A549 (cell line): ENCODE data around the gene XKR8. TPM values are rescaled to one million over a fixed set of nuclear protein-coding genes. Genes with fewer than 3 reads are reported as not detected.

Experiments used
- ATAC-seq, 2 experiments: fragments of 200-7000 bp in 1 of 2; fragments of >200 bp in 1 of 2; cut with Nextera tagmentation in 1 of 2; cut with Tn5 transposase in 1 of 2; 3 replicates each; pipeline versions ENCODE4 v1.8.0 to v1.9.1; 2018 to 2020; ENCODE audit warnings: mild to moderate bottlenecking in 1 of 2, moderate library complexity in 1 of 2
- CTCF ChIA-PET: fragments of 300-600 bp; sonication (Branson Sonifier 250); formaldehyde crosslinking; extraction: SDS; loops from one replicate; lab custom pipeline; 2021; ENCODE audit warnings: antibody characterized with exemption, inconsistent platforms; lab: Yijun Ruan, JAX
- POLR2A ChIA-PET: fragments of 350-600 bp; formaldehyde crosslinking; extraction: SDS; loops from one replicate; lab custom pipeline; 2021; ENCODE audit warnings: antibody characterized with exemption, inconsistent platforms; lab: Yijun Ruan, JAX
- DNase-seq, 2 experiments: peaks; one replicate each; pipeline versions ENCODE4 v3.0.0 to v3.0.0-alpha.2; 2011 to 2016; ENCODE audit warnings: low read depth in 1 of 2, low spot score in 1 of 2
- FAIRE-seq: peaks from 2 replicates; lab custom pipeline; 2011; peaks lifted over from hg19 to GRCh38; lab: Jason Lieb, UNC
- H3K27ac ChIP-seq, 2 experiments: fragments of >200 bp; sonication (Bioruptor Twin); formaldehyde crosslinking; 3 replicates each; pipeline ENCODE4 v1.5.1; 2016 to 2017
- H3K4me1 ChIP-seq: fragments of >200 bp; sonication (Bioruptor Twin); formaldehyde crosslinking; 3 replicates; pipeline ENCODE4 v1.6.1; 2016
- H3K4me2 ChIP-seq: fragments of >200 bp; sonication (Bioruptor Twin); formaldehyde crosslinking; 3 replicates; pipeline ENCODE4 v1.6.1; 2016
- H3K4me3 ChIP-seq: fragments of >200 bp; sonication (Bioruptor Twin); formaldehyde crosslinking; 3 replicates; pipeline ENCODE4 v1.5.1; 2016
- H3K9me3 ChIP-seq: fragments of >200 bp; sonication (Bioruptor Twin); formaldehyde crosslinking; 3 replicates; pipeline ENCODE4 v1.6.1; 2016
- ATOH8 ChIP-seq: fragments of 250-450 bp; sonication (Bioruptor Pico); IDR thresholded peaks from 2 replicates; pipeline ENCODE4 v1.5.0; 2020; ENCODE audit warnings: low read depth, mild to moderate bottlenecking, moderate library complexity
- BHLHE40 ChIP-seq: IDR thresholded peaks from 2 replicates; pipeline ENCODE4 v1.6.1; 2012; ENCODE audit warnings: low read depth, low read length, inconsistent platforms
- CBX2 ChIP-seq: fragments of 200-600 bp; sonication (generic); IDR thresholded peaks from 2 replicates; pipeline ENCODE4 v1.6.1; 2016; ENCODE audit warnings: low read depth, mild to moderate bottlenecking, borderline replicate concordance
- CBX8 ChIP-seq: fragments of 200-600 bp; sonication (generic); IDR thresholded peaks from 2 replicates; pipeline ENCODE4 v1.6.1; 2016
- CHD2 ChIP-seq: fragments of 150-350 bp; IDR thresholded peaks from 2 replicates; pipeline ENCODE4 v1.6.1; 2014; ENCODE audit warnings: low read length; ENCODE audit not compliant: partially characterized antibody
- CHD4 ChIP-seq: fragments of 200-600 bp; sonication (generic); IDR thresholded peaks from 2 replicates; pipeline ENCODE4 v1.6.1; 2016; ENCODE audit warnings: antibody characterized with exemption, mild to moderate bottlenecking, borderline replicate concordance
- EP300 ChIP-seq, 2 experiments: fragments of >200 bp; sonication (Bioruptor Twin); formaldehyde crosslinking; IDR thresholded peaks; 2 replicates in 1 of 2; 3 replicates in 1 of 2; pipeline ENCODE4 v1.6.1; 2016 to 2017
- FOSB ChIP-seq: fragments of 250-450 bp; sonication (Bioruptor Pico); IDR thresholded peaks from 2 replicates; pipeline ENCODE4 v1.5.0; 2020; ENCODE audit warnings: mild to moderate bottlenecking, moderate library complexity
- FOSL2 ChIP-seq, 2 experiments: fragments of 450-650 bp in 1 of 2; fragments of >200 bp in 1 of 2; sonication (Bioruptor Twin) in 1 of 2; formaldehyde crosslinking; IDR thresholded peaks; 2 replicates each; pipeline versions ENCODE4 v1.5.0 to v1.6.1; 2016 to 2020; ENCODE audit warnings: mild to moderate bottlenecking in 1 of 2, moderate library complexity in 1 of 2
- HES2 ChIP-seq: fragments of >200 bp; sonication (Bioruptor Twin); formaldehyde crosslinking; IDR thresholded peaks from 2 replicates; pipeline ENCODE4 v1.6.1; 2016
- HMGXB4 ChIP-seq: fragments of 250-450 bp; sonication (Bioruptor Pico); IDR thresholded peaks from 2 replicates; pipeline ENCODE4 v1.5.0; 2021; ENCODE audit warnings: mild to moderate bottlenecking, moderate library complexity, borderline replicate concordance
- HOXB13 ChIP-seq: fragments of 250-450 bp; sonication (Bioruptor Pico); IDR thresholded peaks from 2 replicates; pipeline ENCODE4 v1.5.0; 2020; ENCODE audit warnings: low read depth, mild to moderate bottlenecking, moderate library complexity
- HOXB5 ChIP-seq: fragments of 250-450 bp; sonication (Bioruptor Pico); IDR thresholded peaks from 2 replicates; pipeline ENCODE4 v1.5.0; 2020; ENCODE audit warnings: mild to moderate bottlenecking, moderate library complexity
- JUNB ChIP-seq: fragments of >200 bp; sonication (Bioruptor Twin); formaldehyde crosslinking; IDR thresholded peaks from 2 replicates; pipeline ENCODE4 v1.6.1; 2016
- KDM1A ChIP-seq: fragments of 200-600 bp; sonication (generic); IDR thresholded peaks from 2 replicates; pipeline ENCODE4 v1.6.1; 2016; ENCODE audit warnings: low read depth, mild to moderate bottlenecking
- KDM5A ChIP-seq: fragments of 200-600 bp; sonication (generic); IDR thresholded peaks from 2 replicates; pipeline ENCODE4 v1.6.1; 2016; ENCODE audit warnings: antibody characterized with exemption, mild to moderate bottlenecking
- MAFK ChIP-seq: fragments of 450-650 bp; IDR thresholded peaks from 2 replicates; pipeline ENCODE4 v1.6.1; 2014; ENCODE audit not compliant: partially characterized antibody
- MAZ ChIP-seq: fragments of 150-350 bp; IDR thresholded peaks from 2 replicates; pipeline ENCODE4 v1.6.1; 2014; ENCODE audit warnings: antibody characterized with exemption, low read depth, low read length, borderline replicate concordance
- NFE2L2 ChIP-seq: fragments of 150-350 bp; conservative IDR thresholded peaks from 2 replicates; pipeline ENCODE4 v1.6.1; 2014; ENCODE audit warnings: low read length
- PBX3 ChIP-seq: IDR thresholded peaks from 2 replicates; pipeline ENCODE4 v1.6.1; 2012
- POLR2A ChIP-seq: IDR thresholded peaks from 2 replicates; pipeline ENCODE4 v1.6.1; 2012; ENCODE audit warnings: mild to moderate bottlenecking, low read length
- RAD21 ChIP-seq, 2 experiments: fragments of >200 bp in 1 of 2; sonication (Bioruptor Twin) in 1 of 2; formaldehyde crosslinking in 1 of 2; IDR thresholded peaks in 1 of 2; conservative IDR thresholded peaks in 1 of 2; 2 replicates in 1 of 2; 3 replicates in 1 of 2; pipeline ENCODE4 v1.6.1; 2012 to 2018; ENCODE audit warnings: inconsistent platforms in 1 of 2
- RNF2 ChIP-seq: fragments of 200-600 bp; sonication (generic); IDR thresholded peaks from 2 replicates; pipeline ENCODE4 v1.6.1; 2016; ENCODE audit warnings: low read depth, mild to moderate bottlenecking, antibody characterized with exemption, moderate library complexity, borderline replicate concordance
- SMC3 ChIP-seq: fragments of >200 bp; sonication (Bioruptor Twin); formaldehyde crosslinking; IDR thresholded peaks from 3 replicates; pipeline ENCODE4 v1.6.1; 2018; ENCODE audit warnings: inconsistent platforms
- SREBF2 ChIP-seq: fragments of 450-650 bp; IDR thresholded peaks from 2 replicates; pipeline ENCODE4 v1.6.1; 2014; ENCODE audit warnings: mild to moderate bottlenecking, moderate library complexity
- TFCP2L1 ChIP-seq: fragments of 250-450 bp; sonication (Bioruptor Pico); IDR thresholded peaks from 2 replicates; pipeline ENCODE4 v1.5.0; 2021; ENCODE audit warnings: mild to moderate bottlenecking
- TP53 ChIP-seq: fragments of 250-450 bp; sonication (Bioruptor Pico); IDR thresholded peaks from 2 replicates; pipeline ENCODE4 v1.5.0; 2021; ENCODE audit warnings: mild to moderate bottlenecking, moderate library complexity
- ZNF302 ChIP-seq: fragments of 250-450 bp; sonication (Bioruptor Pico); IDR thresholded peaks from 2 replicates; pipeline ENCODE4 v1.9.0; 2021; ENCODE audit warnings: inconsistent platforms, mild to moderate bottlenecking, moderate library complexity
- WGBS: methylation state at CpG from one replicate; pipeline ENCODE4 v1.1.6; 2017; ENCODE audit errors: missing lambda C conversion rate; 5-methylcytosine and 5-hydroxymethylcytosine counted together
- polyA plus RNA-seq, 4 experiments: library from polyadenylated mRNA; depleted of rRNA in 3 of 4; stranded (reverse); fragments of >200 nt; fragmentation: RNase III in 1 of 4; extraction: RNeasy Plus Mini Kit Qiagen cat#74134 plus additional on column Dnase treatment in 1 of 4; gene quantifications; 2 replicates in 3 of 4; 3 replicates in 1 of 4; pipeline ENCODE4 v1.2.3, GENCODE V29; 2011 to 2017

The XKR8 gene
- polyA plus RNA-seq, 2 of the 4 experiments (the other 2 are of a cell fraction): 3.3 to 3.5 TPM

- CTCF ChIA-PET: interaction anchor here (1.4 to 1.9 kb wide), 2 partner anchors 10 to 12 kb away, joined by 3 to 5 read pairs; no protein-coding TSS in a partner anchor
- no peak for ATAC-seq
- Histone ChIP-seq H3K4me1 (no peaks in the 10 kb centered on the region), H3K4me3 (no peak overlapping the region), H3K27ac (no peak overlapping the region), H3K9me3 (no peaks in the 10 kb centered on the region), H3K4me2 (no peak overlapping the region)
- POLR2A ChIA-PET: no interaction called here
- 87% methylated on average over 6 of the region's 6 CpGs for WGBS
- no peak for FAIRE-seq
- TF ChIP-seq POLR2A: no peak
- TF ChIP-seq CBX2: no peak
- no peak for TF ChIP-seq CHD2
- no peak for TF ChIP-seq KDM1A
- no peak for TF ChIP-seq HOXB5
- no peak for TF ChIP-seq MAZ
- no peak for TF ChIP-seq KDM5A
- TF ChIP-seq JUNB: no peak
- no peak for TF ChIP-seq HES2
- TF ChIP-seq BHLHE40: no peak
- TF ChIP-seq FOSB (CRISPR knock-in tag): no peak
- DNase-seq: no peak
Observed at GRCh38 chr1:27992276-27992675, 32.5 kb downstream of the XKR8 start.

GRCh38 chr1:27993241-27993640 is 33.5 kb downstream of the XKR8 start:
- no peaks in the 10 kb centered on the region for H3K9me3 ChIP-seq
- no peak overlapping the region for H3K4me2 ChIP-seq
- no peak overlapping the region for H3K27ac ChIP-seq
- no peak overlapping the region for H3K4me3 ChIP-seq
- no peaks in the 10 kb centered on the region for H3K4me1 ChIP-seq
- FAIRE-seq (no peak), ATAC-seq (no peak), DNase-seq (no peak)
- 93% methylated on average over 3 of the region's 3 CpGs for WGBS
- TF ChIP-seq NFE2L2: no peak
- TF ChIP-seq ATOH8 (CRISPR knock-in tag): no peak
- no peak for TF ChIP-seq RNF2
- TF ChIP-seq FOSB (CRISPR knock-in tag): no peak
- TF ChIP-seq SREBF2: no peak
- no peak for TF ChIP-seq HOXB13 (CRISPR knock-in tag)
- no peak for TF ChIP-seq MAFK
- TF ChIP-seq FOSL2 (IDR thresholded peaks at IDR 0.05): no peak
- TF ChIP-seq FOSL2 (CRISPR knock-in tag; IDR thresholded peaks at IDR 0.05): no peak
- TF ChIP-seq SMC3: no peak
- TF ChIP-seq POLR2A: no peak
- TF ChIP-seq EP300 (IDR thresholded peaks at IDR 0.05): no peak
- no peak for TF ChIP-seq ZNF302 (CRISPR knock-in tag)
- TF ChIP-seq TP53: no peak
- no peak for TF ChIP-seq RAD21 (conservative IDR thresholded peaks at IDR 0.05 in 1 of 2, IDR thresholded peaks at IDR 0.05 in 1 of 2)
- no peak for TF ChIP-seq HMGXB4 (CRISPR knock-in tag)
- no peak for TF ChIP-seq CBX8
- no peak for TF ChIP-seq CHD4
- no peak for TF ChIP-seq HES2
- no peak for TF ChIP-seq TFCP2L1 (CRISPR knock-in tag)
- TF ChIP-seq PBX3: no peak
- CTCF ChIA-PET: interaction anchor here (0.6 to 1.9 kb wide), 3 partner anchors 9 to 13 kb away, joined by 3 to 5 read pairs (median 3); no protein-coding TSS in a partner anchor
- POLR2A ChIA-PET: no interaction called here
